ENCODE measurements around the gene GRIA4.

Gene GRIA4

GRCh38 chr11:106014035-106014434, 404.2 kb downstream of the GRIA4 start:
- TF ChIP-seq GABPA (IDR thresholded peaks at IDR 0.05; ENCODE audit: low read depth), result no peak
- no peak for TF ChIP-seq POLR2AphosphoS5 (IDR thresholded peaks at IDR 0.05; ENCODE audit: low read depth)
- no peak for TF ChIP-seq SPI1 (IDR thresholded peaks at IDR 0.05; ENCODE audit: borderline replicate concordance, low read depth)
- TF ChIP-seq REST (IDR thresholded peaks at IDR 0.05; ENCODE audit: insufficient replicate concordance, low read depth), result no peak
- TF ChIP-seq CTCF (IDR thresholded peaks at IDR 0.05; ENCODE audit: insufficient read depth, low read length), result no peak
- Histone ChIP-seq H3K4me3 (replicated peaks; ENCODE audit: insufficient read depth, low read length) (no peak overlapping the region), H3K27me3 (ENCODE audit: insufficient read depth, poor library complexity, severe bottlenecking) (no peaks in the 10 kb centered on the region), H3K27ac (replicated peaks) (no peak overlapping the region)
- DNase-seq (ENCODE audit: low read depth in 1 of 2, low spot score in 1 of 2), result no peak

- DNase-seq (ENCODE audit: low read depth in 1 of 2, low spot score in 1 of 2), result no peak
- H3K27me3 ChIP-seq (ENCODE audit: insufficient read depth, poor library complexity, severe bottlenecking), result no peaks in the 10 kb centered on the region
- H3K27ac ChIP-seq (replicated peaks), result no peak overlapping the region
- no peak overlapping the region for H3K4me3 ChIP-seq (replicated peaks; ENCODE audit: insufficient read depth, low read length)
- TF ChIP-seq GABPA (IDR thresholded peaks at IDR 0.05; ENCODE audit: low read depth) (no peak), CTCF (IDR thresholded peaks at IDR 0.05; ENCODE audit: insufficient read depth, low read length) (no peak), REST (IDR thresholded peaks at IDR 0.05; ENCODE audit: insufficient replicate concordance, low read depth) (no peak), SPI1 (IDR thresholded peaks at IDR 0.05; ENCODE audit: borderline replicate concordance, low read depth) (no peak), POLR2AphosphoS5 (IDR thresholded peaks at IDR 0.05; ENCODE audit: low read depth) (no peak)
These were observed 404.7 kb downstream of the GRIA4 start for GRCh38 chr11:106014620-106015019.

- Histone ChIP-seq H3K27ac (replicated peaks) (no peak overlapping the region), H3K4me3 (replicated peaks; ENCODE audit: insufficient read depth, low read length) (no peak overlapping the region), H3K27me3 (ENCODE audit: insufficient read depth, poor library complexity, severe bottlenecking) (no peaks in the 10 kb centered on the region)
- no peak for TF ChIP-seq REST (IDR thresholded peaks at IDR 0.05; ENCODE audit: insufficient replicate concordance, low read depth)
- DNase-seq (ENCODE audit: low read depth in 1 of 2, low spot score in 1 of 2), result no peak
These were observed 405.2 kb downstream of the GRIA4 start for GRCh38 chr11:106015066-106015465.

GRCh38 chr11:106017093-106017492, 407.2 kb downstream of the GRIA4 start:
- H3K27ac ChIP-seq (replicated peaks), result no peak overlapping the region
- H3K27me3 ChIP-seq (ENCODE audit: insufficient read depth, poor library complexity, severe bottlenecking), result no peaks in the 10 kb centered on the region
- DNase-seq (ENCODE audit: low read depth in 1 of 2, low spot score in 1 of 2), result no peak
- TF ChIP-seq GABPA (IDR thresholded peaks at IDR 0.05; ENCODE audit: low read depth) (no peak), REST (IDR thresholded peaks at IDR 0.05; ENCODE audit: insufficient replicate concordance, low read depth) (no peak), CTCF (IDR thresholded peaks at IDR 0.05; ENCODE audit: insufficient read depth, low read length) (no peak), SPI1 (IDR thresholded peaks at IDR 0.05; ENCODE audit: borderline replicate concordance, low read depth) (no peak), POLR2AphosphoS5 (IDR thresholded peaks at IDR 0.05; ENCODE audit: low read depth) (no peak)
- no peak overlapping the region for H3K4me3 ChIP-seq (replicated peaks; ENCODE audit: insufficient read depth, low read length)

All from HL-60 (cell line).